ENCODE data around the gene DMTF1. TPM values are rescaled to one million over a fixed set of nuclear protein-coding genes. Genes with fewer than 3 reads are reported as not detected.

The DMTF1 gene
- polyA plus RNA-seq, 1 donor (not counting 4 experiments of a cell fraction or from before 2014, with no cell fraction given), result 98.4 TPM

DNA sequence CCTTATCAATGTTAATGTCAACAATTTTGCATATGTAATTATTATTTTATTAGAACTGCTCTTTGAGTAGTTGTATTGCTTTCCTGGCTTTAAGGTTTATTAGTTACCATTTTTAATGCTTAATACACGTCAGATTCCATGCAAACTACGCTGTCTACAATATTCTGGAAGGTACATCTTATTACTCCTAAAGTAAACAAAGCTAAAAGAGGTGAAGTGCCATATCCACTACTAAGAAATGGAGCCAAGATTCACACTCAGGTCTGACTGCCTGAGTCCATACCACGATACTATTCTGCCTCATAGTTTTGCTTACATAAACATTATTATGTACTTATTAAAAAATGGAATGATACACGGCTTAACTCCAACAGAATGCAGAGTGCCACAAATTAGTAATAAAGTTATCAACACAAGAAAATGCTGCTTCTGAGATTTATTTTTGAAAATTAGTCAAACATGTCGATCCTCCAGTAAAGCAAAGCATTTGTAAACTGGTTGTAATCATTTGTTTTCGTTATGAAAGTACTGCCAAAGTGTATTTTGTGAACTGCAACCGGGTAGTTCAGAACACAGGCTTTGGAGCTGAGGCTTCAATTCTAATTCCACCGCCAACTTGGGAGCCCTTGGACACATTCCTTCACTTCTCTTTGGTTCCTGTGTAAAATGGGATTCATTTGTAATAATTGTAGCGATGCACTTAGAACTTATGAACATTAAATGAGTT is 1.1 kb upstream of the DMTF1 start:
- peak overlapping the region; percentile 97 for H3K4me2 ChIP-seq (ENCODE audit: control insufficient read depth, extremely low read depth, insufficient read depth, low read depth, low read length)
- no peaks in the 10 kb centered on the region for H3K27me3 ChIP-seq (ENCODE audit: control insufficient read depth, extremely low read depth, insufficient read depth, low read length)
- peak overlapping the region; percentile 100 for H2AFZ ChIP-seq (ENCODE audit: control insufficient read depth, low read length)
- no peak for FAIRE-seq
- H3K9me3 ChIP-seq (ENCODE audit: control insufficient read depth, low read depth, low read length), result no peaks in the 10 kb centered on the region
- H3K36me3 ChIP-seq (ENCODE audit: control insufficient read depth in 2 of 2, extremely low read depth in 1 of 2, insufficient read depth in 2 of 2, low read length in 2 of 2), result peaks cover 0 to 3% of the 10 kb centered on the region in 2 experiments
- H3K4me3 ChIP-seq (ENCODE audit: control insufficient read depth in 2 of 3, extremely low read depth in 1 of 3, insufficient read depth in 2 of 3, low read depth in 1 of 3, low read length in 3 of 3), result peak overlapping the region in 2 of 3 experiments; percentile 97 to 100
- H3K27ac ChIP-seq (ENCODE audit: control insufficient read depth, insufficient read depth, low read length), result peak overlapping the region; percentile 96
- peak overlapping the region; percentile 99 for H3K9ac ChIP-seq (ENCODE audit: control insufficient read depth, extremely low read depth, insufficient read depth, low read length)
- TF ChIP-seq EZH2 (IDR thresholded peaks at IDR 0.05; ENCODE audit: low read length), result no peak
- TF ChIP-seq, protein P1, sequence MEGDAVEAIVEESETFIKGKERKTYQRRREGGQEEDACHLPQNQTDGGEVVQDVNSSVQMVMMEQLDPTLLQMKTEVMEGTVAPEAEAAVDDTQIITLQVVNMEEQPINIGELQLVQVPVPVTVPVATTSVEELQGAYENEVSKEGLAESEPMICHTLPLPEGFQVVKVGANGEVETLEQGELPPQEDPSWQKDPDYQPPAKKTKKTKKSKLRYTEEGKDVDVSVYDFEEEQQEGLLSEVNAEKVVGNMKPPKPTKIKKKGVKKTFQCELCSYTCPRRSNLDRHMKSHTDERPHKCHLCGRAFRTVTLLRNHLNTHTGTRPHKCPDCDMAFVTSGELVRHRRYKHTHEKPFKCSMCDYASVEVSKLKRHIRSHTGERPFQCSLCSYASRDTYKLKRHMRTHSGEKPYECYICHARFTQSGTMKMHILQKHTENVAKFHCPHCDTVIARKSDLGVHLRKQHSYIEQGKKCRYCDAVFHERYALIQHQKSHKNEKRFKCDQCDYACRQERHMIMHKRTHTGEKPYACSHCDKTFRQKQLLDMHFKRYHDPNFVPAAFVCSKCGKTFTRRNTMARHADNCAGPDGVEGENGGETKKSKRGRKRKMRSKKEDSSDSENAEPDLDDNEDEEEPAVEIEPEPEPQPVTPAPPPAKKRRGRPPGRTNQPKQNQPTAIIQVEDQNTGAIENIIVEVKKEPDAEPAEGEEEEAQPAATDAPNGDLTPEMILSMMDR (optimal IDR thresholded peaks at IDR 0.05 in 1 of 3, IDR thresholded peaks at IDR 0.05 in 1 of 3, conservative IDR thresholded peaks at IDR 0.05 in 1 of 3; ENCODE audit: extremely low read depth in 1 of 3, insufficient read depth in 2 of 3, low read length in 3 of 3), result no peak
- dilution Hi-C loops (cut with MboI; ENCODE audit: extremely low pct_ligation_motif_present, low sequenced_read_pairs), result no loop called here
- peaks cover 33% of the 10 kb centered on the region for H3K79me2 ChIP-seq (ENCODE audit: control insufficient read depth, insufficient read depth, low read length)
- H3K9me1 ChIP-seq (ENCODE audit: control insufficient read depth, extremely low read depth, insufficient read depth, low read length), result no peaks in the 10 kb centered on the region
- peaks cover 30% of the 10 kb centered on the region for H3K4me1 ChIP-seq (ENCODE audit: control insufficient read depth, extremely low read depth, insufficient read depth, low read length)
- no peak for DNase-seq (ENCODE audit: low read depth, low spot score)
- H4K20me1 ChIP-seq (ENCODE audit: control insufficient read depth, extremely low read depth, insufficient read depth, low read length), result peaks cover 3% of the 10 kb centered on the region

DNA sequence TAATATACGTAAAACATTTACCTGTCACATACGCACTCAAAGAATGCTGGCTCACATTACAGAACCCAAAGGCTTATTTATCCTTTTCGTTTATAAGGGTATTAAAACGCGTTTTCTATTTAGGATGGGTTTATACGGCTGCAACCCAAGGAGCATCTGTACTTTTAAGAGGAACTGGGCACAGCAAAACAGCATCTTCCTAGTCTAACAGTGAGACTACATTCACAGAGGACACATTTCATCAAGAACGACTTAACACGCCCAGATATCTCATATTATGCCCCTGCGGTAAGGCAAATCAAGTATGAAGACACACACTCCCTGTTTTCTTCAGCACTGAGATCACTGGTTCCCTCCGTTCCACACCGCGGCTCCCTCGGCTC is 533 bp upstream of the DMTF1 start:
- peaks cover 39% of the 10 kb centered on the region for H3K79me2 ChIP-seq (ENCODE audit: control insufficient read depth, insufficient read depth, low read length)
- TF ChIP-seq, protein P1 (optimal IDR thresholded peaks at IDR 0.05 in 1 of 3, IDR thresholded peaks at IDR 0.05 in 1 of 3, conservative IDR thresholded peaks at IDR 0.05 in 1 of 3; ENCODE audit: extremely low read depth in 1 of 3, insufficient read depth in 2 of 3, low read length in 3 of 3), result no peak
- no peak for TF ChIP-seq EZH2 (IDR thresholded peaks at IDR 0.05; ENCODE audit: low read length)
- peak overlapping the region; percentile 97 for H3K4me2 ChIP-seq (ENCODE audit: control insufficient read depth, extremely low read depth, insufficient read depth, low read depth, low read length)
- H3K9me1 ChIP-seq (ENCODE audit: control insufficient read depth, extremely low read depth, insufficient read depth, low read length), result no peaks in the 10 kb centered on the region
- H3K27ac ChIP-seq (ENCODE audit: control insufficient read depth, insufficient read depth, low read length), result peak overlapping the region; percentile 96
- H3K36me3 ChIP-seq (ENCODE audit: control insufficient read depth in 2 of 2, extremely low read depth in 1 of 2, insufficient read depth in 2 of 2, low read length in 2 of 2), result peaks cover 0 to 3% of the 10 kb centered on the region in 2 experiments
- H2AFZ ChIP-seq (ENCODE audit: control insufficient read depth, low read length), result peak overlapping the region; percentile 100
- peaks cover 33% of the 10 kb centered on the region for H3K4me1 ChIP-seq (ENCODE audit: control insufficient read depth, extremely low read depth, insufficient read depth, low read length)
- no peak for FAIRE-seq
- no peak for DNase-seq (ENCODE audit: low read depth, low spot score)
- peak overlapping the region; percentile 83 to 100 (median 97) for H3K4me3 ChIP-seq (ENCODE audit: control insufficient read depth in 2 of 3, extremely low read depth in 1 of 3, insufficient read depth in 2 of 3, low read depth in 1 of 3, low read length in 3 of 3)
- no peaks in the 10 kb centered on the region for H3K9me3 ChIP-seq (ENCODE audit: control insufficient read depth, low read depth, low read length)
- peaks cover 3% of the 10 kb centered on the region for H4K20me1 ChIP-seq (ENCODE audit: control insufficient read depth, extremely low read depth, insufficient read depth, low read length)
- H3K9ac ChIP-seq (ENCODE audit: control insufficient read depth, extremely low read depth, insufficient read depth, low read length), result peak overlapping the region; percentile 99
- no peaks in the 10 kb centered on the region for H3K27me3 ChIP-seq (ENCODE audit: control insufficient read depth, extremely low read depth, insufficient read depth, low read length)
- dilution Hi-C loops (cut with MboI; ENCODE audit: extremely low pct_ligation_motif_present, low sequenced_read_pairs), result no loop called here
